Endothelial cell of umbilical vein (primary cell): ENCODE measurements around the gene CDH23. TPM values are rescaled to one million over a fixed set of nuclear protein-coding genes. Genes with fewer than 3 reads are reported as not detected.

Source experiments
- BruUV-seq: library from RNA; stranded (reverse); fragments of 400-500 nt; replicated peaks from 2 replicates; lab custom pipeline; 2021; lab: Mats Ljungman, UMichigan
- CTCF ChIA-PET: fragments of 300-600, 350-600 bp; sonication (Branson Sonifier 250); formaldehyde crosslinking; loops from one replicate; lab custom pipeline; 2021; ENCODE audit warnings: antibody characterized with exemption, inconsistent platforms; lab: Charles Lee
- POLR2A ChIA-PET: fragments of 300-600, 350-600 bp; sonication (Branson Sonifier 250); formaldehyde crosslinking; loops from one replicate; lab custom pipeline; 2021; ENCODE audit warnings: antibody characterized with exemption, inconsistent platforms; lab: Charles Lee
- DNase-seq: peaks from one replicate; pipeline ENCODE4 v3.0.0-alpha.2; 2011; ENCODE audit warnings: low read depth, low spot score
- FAIRE-seq: peaks from 2 replicates; lab custom pipeline; 2011; peaks lifted over from hg19 to GRCh38; lab: Jason Lieb, UNC
- H2AFZ ChIP-seq: 2 replicates; pipeline ENCODE4 v1.6.0; 2012; ENCODE audit warnings: low read depth, low read length, control low read depth, inconsistent platforms
- H3K27ac ChIP-seq: 2 replicates; pipeline ENCODE4 v1.5.1; 2011; ENCODE audit warnings: low read depth, mild to moderate bottlenecking, control low read depth, low read length, moderate library complexity; ENCODE audit not compliant: insufficient read depth
- H3K27me3 ChIP-seq, 2 experiments: 2 replicates each; pipeline versions ENCODE4 v1.6.0 to v1.6.1; 2011; ENCODE audit warnings: low read length in 2 of 2, mixed read lengths in 1 of 2; ENCODE audit not compliant: control insufficient read depth in 2 of 2, insufficient read depth in 2 of 2
- H3K36me3 ChIP-seq, 2 experiments: 2 replicates in 1 of 2; 3 replicates in 1 of 2; pipeline ENCODE4 v1.5.1; 2011; ENCODE audit warnings: low read length in 2 of 2, mild to moderate bottlenecking in 1 of 2, moderate library complexity in 1 of 2; ENCODE audit not compliant: control insufficient read depth in 2 of 2, insufficient read depth in 2 of 2; ENCODE audit errors: extremely low read depth in 1 of 2
- H3K4me1 ChIP-seq: 3 replicates; pipeline ENCODE4 v1.5.1; 2011; ENCODE audit warnings: mild to moderate bottlenecking, low read length; ENCODE audit not compliant: control insufficient read depth, insufficient read depth; ENCODE audit errors: extremely low read depth
- H3K4me2 ChIP-seq: 2 replicates; pipeline ENCODE4 v1.6.1; 2011; ENCODE audit warnings: low read length, control low read depth, mixed read lengths; ENCODE audit not compliant: insufficient read depth
- H3K4me3 ChIP-seq, 3 experiments: fragments of 200-600 bp in 1 of 3; sonication (generic), shearing (Covaris generic) in 1 of 3; replicated peaks in 1 of 3; 2 replicates each; pipeline ENCODE4 v1.5.1; 2011 to 2016; ENCODE audit warnings: control low read depth in 3 of 3, low read length in 3 of 3, mild to moderate bottlenecking in 2 of 3, inconsistent platforms in 1 of 3, low read depth in 1 of 3, moderate library complexity in 1 of 3; ENCODE audit not compliant: insufficient read depth in 1 of 3
- H3K79me2 ChIP-seq: 2 replicates; pipeline ENCODE4 v1.6.0; 2012; ENCODE audit warnings: low read length, inconsistent platforms; ENCODE audit not compliant: control insufficient read depth, insufficient read depth
- H3K9ac ChIP-seq: replicated peaks from 2 replicates; pipeline ENCODE3; 2011; ENCODE audit warnings: low read length, control low read depth; ENCODE audit not compliant: insufficient read depth; ENCODE audit errors: extremely low read depth
- H3K9me1 ChIP-seq: replicated peaks from 3 replicates; pipeline ENCODE4 v1.6.0; 2011; ENCODE audit warnings: mild to moderate bottlenecking, low read length; ENCODE audit not compliant: control insufficient read depth, insufficient read depth; ENCODE audit errors: extremely low read depth
- H3K9me3 ChIP-seq: replicated peaks from 2 replicates; pipeline ENCODE4 v1.5.1; 2012; ENCODE audit warnings: low read length, inconsistent platforms; ENCODE audit not compliant: control insufficient read depth, insufficient read depth
- H4K20me1 ChIP-seq: replicated peaks from 2 replicates; pipeline ENCODE3; 2011; ENCODE audit warnings: mild to moderate bottlenecking, low read length; ENCODE audit not compliant: control insufficient read depth, insufficient read depth; ENCODE audit errors: extremely low read depth
- EZH2 ChIP-seq: IDR thresholded peaks from 2 replicates; pipeline ENCODE4 v1.6.1; 2012; ENCODE audit warnings: borderline replicate concordance, low read depth, mild to moderate bottlenecking, moderate library complexity, low read length, inconsistent platforms; ENCODE audit not compliant: severe bottlenecking
- FOS ChIP-seq: IDR thresholded peaks from 2 replicates; pipeline ENCODE4 v1.6.1; 2011; ENCODE audit warnings: mild to moderate bottlenecking, low read length, moderate library complexity, borderline replicate concordance; ENCODE audit not compliant: insufficient read depth
- GATA2 ChIP-seq: IDR thresholded peaks from 2 replicates; pipeline ENCODE4 v1.7.0; 2011; ENCODE audit warnings: low read depth, mild to moderate bottlenecking, moderate library complexity, mixed read lengths, low read length; ENCODE audit not compliant: insufficient read length, insufficient read depth
- JUN ChIP-seq: IDR thresholded peaks from 2 replicates; pipeline ENCODE4 v1.6.1; 2011; ENCODE audit warnings: borderline replicate concordance, low read depth; ENCODE audit not compliant: insufficient read length, insufficient read depth
- MYC ChIP-seq: IDR thresholded peaks from one replicate; pipeline ENCODE4 v1.6.1; 2011; ENCODE audit warnings: mild to moderate bottlenecking, low read depth, low read length
- POLR2A ChIP-seq: IDR thresholded peaks from 2 replicates; pipeline ENCODE4 v1.6.1; 2012; ENCODE audit warnings: low read depth, mild to moderate bottlenecking, control low read depth, low read length
- POLR2AphosphoS5 ChIP-seq: IDR thresholded peaks from 2 replicates; pipeline ENCODE4 v1.6.1; 2012; ENCODE audit warnings: low read depth, mild to moderate bottlenecking, control low read depth, low read length, moderate library complexity; ENCODE audit not compliant: insufficient read depth
- dilution Hi-C: fragments of 300-500 bp; cut with MboI; formaldehyde crosslinking; loops from one replicate; pipeline ENCODE4 v1.15.0; 2019; ENCODE audit warnings: low sequenced_read_pairs; ENCODE audit not compliant: extremely low pct_ligation_motif_present
- intact Hi-C: fragments of 100-400 bp; cut with micrococcal nuclease; formaldehyde crosslinking; loops from one replicate; pipeline ENCODE4 v1.10.0; 2022
- polyA plus RNA-seq, 4 experiments: library from polyadenylated mRNA; depleted of rRNA in 3 of 4; stranded (reverse) in 3 of 4; unstranded in 1 of 4; fragments of >200 nt; gene quantifications; 2 replicates each; pipeline versions ENCODE4 v1.2.1 to v1.2.3, GENCODE V29; 2011 to 2012; ENCODE audit warnings: missing spikeins in 1 of 4
- total RNA-seq: library from RNA; stranded (reverse); gene quantifications from 2 replicates; pipeline ENCODE4 v1.2.3, GENCODE V29; 2021
- TF ChIP-seq, protein P1 (sequence below): IDR thresholded peaks from 2 replicates; pipeline ENCODE4 v1.6.1; 2011; ENCODE audit not compliant: insufficient read depth, insufficient read length
- TF ChIP-seq, protein P2 (sequence below), 2 donors: IDR thresholded peaks; 1 replicate in 1 of 2; 2 replicates in 1 of 2; pipeline ENCODE4 v1.5.1; 2011; ENCODE audit warnings: low read length in 2 of 2, mild to moderate bottlenecking in 2 of 2, moderate library complexity in 2 of 2, control low read depth in 1 of 2, inconsistent platforms in 1 of 2, low read depth in 1 of 2; ENCODE audit not compliant: insufficient read depth in 1 of 2; ENCODE audit errors: extremely low read depth in 1 of 2

The CDH23 gene
- total and polyA plus RNA-seq, 2 donors (not counting 3 experiments of a cell fraction or from before 2014, with no cell fraction given) = not detected

DNA sequence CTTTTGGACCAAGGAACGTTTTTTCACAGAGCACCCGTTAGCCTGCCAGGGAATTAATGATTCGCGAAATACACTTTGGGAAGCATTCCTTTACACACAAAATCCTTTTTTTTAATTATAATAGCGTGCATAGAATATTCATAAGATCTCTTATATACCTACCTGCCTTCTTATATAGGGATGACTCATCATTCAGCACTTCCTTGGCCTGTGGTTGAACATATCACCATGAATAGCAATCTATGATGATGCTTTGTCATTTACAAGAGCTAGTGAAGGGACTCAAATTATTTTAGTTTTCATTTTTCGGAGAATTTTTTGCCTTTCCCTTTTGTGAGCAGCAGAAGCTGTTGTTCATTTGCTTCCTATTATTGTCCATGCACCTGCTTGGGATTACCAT is 97.0 kb downstream of the CDH23 start:
- dilution Hi-C loops = no loop called here
- H3K79me2 ChIP-seq = no peaks in the 10 kb centered on the region
- ChIA-PET POLR2A (no interaction called here), CTCF (no interaction called here)
- H3K27ac ChIP-seq = no peak overlapping the region
- no peak overlapping the region for H2AFZ ChIP-seq
- no peaks in the 10 kb centered on the region for H4K20me1 ChIP-seq
- TF ChIP-seq MYC (no peak), JUN (no peak), FOS (no peak), EZH2 (no peak), POLR2AphosphoS5 (no peak), GATA2 (no peak), POLR2A (no peak)
- TF ChIP-seq, protein P1, sequence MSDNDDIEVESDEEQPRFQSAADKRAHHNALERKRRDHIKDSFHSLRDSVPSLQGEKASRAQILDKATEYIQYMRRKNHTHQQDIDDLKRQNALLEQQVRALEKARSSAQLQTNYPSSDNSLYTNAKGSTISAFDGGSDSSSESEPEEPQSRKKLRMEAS = no peak
- TF ChIP-seq, protein P2, sequence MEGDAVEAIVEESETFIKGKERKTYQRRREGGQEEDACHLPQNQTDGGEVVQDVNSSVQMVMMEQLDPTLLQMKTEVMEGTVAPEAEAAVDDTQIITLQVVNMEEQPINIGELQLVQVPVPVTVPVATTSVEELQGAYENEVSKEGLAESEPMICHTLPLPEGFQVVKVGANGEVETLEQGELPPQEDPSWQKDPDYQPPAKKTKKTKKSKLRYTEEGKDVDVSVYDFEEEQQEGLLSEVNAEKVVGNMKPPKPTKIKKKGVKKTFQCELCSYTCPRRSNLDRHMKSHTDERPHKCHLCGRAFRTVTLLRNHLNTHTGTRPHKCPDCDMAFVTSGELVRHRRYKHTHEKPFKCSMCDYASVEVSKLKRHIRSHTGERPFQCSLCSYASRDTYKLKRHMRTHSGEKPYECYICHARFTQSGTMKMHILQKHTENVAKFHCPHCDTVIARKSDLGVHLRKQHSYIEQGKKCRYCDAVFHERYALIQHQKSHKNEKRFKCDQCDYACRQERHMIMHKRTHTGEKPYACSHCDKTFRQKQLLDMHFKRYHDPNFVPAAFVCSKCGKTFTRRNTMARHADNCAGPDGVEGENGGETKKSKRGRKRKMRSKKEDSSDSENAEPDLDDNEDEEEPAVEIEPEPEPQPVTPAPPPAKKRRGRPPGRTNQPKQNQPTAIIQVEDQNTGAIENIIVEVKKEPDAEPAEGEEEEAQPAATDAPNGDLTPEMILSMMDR (IDR thresholded peaks at IDR 0.05; ENCODE audit: extremely low read depth in 1 of 2, insufficient read depth in 1 of 2, low read depth in 1 of 2, low read length in 2 of 2) = no peak
- no peak overlapping the region for H3K4me2 ChIP-seq
- DNase-seq = no peak
- peaks cover 17 to 22% of the 10 kb centered on the region in 2 experiments for H3K27me3 ChIP-seq
- no peaks in the 10 kb centered on the region for H3K9me3 ChIP-seq
- H3K36me3 ChIP-seq = no peaks in the 10 kb centered on the region
- intact Hi-C loops = no loop called here
- FAIRE-seq = no peak
- H3K9me1 ChIP-seq = no peaks in the 10 kb centered on the region
- BruUV-seq = no TSS peak
- no peaks in the 10 kb centered on the region for H3K4me1 ChIP-seq
- H3K4me3 ChIP-seq = no peak overlapping the region
- no peak overlapping the region for H3K9ac ChIP-seq
